ENCODE measurements around the gene NSUN7.

DNA sequence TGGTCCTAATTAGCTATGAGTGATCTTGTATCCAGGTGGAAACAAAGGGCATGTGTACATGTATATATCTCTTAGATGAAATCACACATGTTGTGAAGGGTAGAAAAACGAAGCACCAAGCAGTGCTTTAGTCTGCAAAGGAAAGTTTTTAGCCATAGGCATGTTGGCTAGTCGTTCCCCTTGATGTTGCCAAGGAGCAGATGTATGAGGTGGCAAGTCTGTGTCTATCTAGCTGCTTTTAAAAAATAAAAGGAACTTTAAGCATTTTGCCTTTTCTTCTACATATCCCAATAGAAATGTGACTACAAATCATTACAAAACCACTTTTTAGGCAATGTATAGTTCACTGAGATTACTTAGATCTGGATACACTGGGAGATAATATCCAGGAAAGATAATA, 63.1 kb downstream of the NSUN7 start:
- TF ChIP-seq GATA3 (IDR thresholded peaks at IDR 0.05; ENCODE audit: low read depth, low read length) (no peak), GATA2 (IDR thresholded peaks at IDR 0.05; ENCODE audit: low read depth, low read length) (no peak)
